Measurements from ENCODE around the gene PHLDB2. TPM values are rescaled to one million over a fixed set of nuclear protein-coding genes. Genes with fewer than 3 reads are reported as not detected.
A peak's percentile ranks its signal among the peaks of the same experiment; 100 is the strongest.

The PHLDB2 gene
- total RNA-seq, 1 donor from 2014 or later, result 34.2 TPM

GRCh38 chr3:112011376-112011940 is 152.4 kb downstream of the PHLDB2 start:
- DNase-seq (ENCODE audit: low spot score) (no peak), ATAC-seq (no peak)

- DNase-seq (ENCODE audit: low spot score) (no peak), ATAC-seq (no peak)
These were observed 153.3 kb downstream of the PHLDB2 start for GRCh38 chr3:112012205-112012992.

- ATAC-seq (peak; percentile 95), DNase-seq (ENCODE audit: low spot score) (peak; percentile 66)
These were observed 154.2 kb downstream of the PHLDB2 start for GRCh38 chr3:112013058-112013783.

GRCh38 chr3:112013784-112014143 is 154.7 kb downstream of the PHLDB2 start:
- ATAC-seq, result peak; percentile 25
- no peak for DNase-seq (ENCODE audit: low spot score)

GRCh38 chr3:112017091-112017490 is 158.0 kb downstream of the PHLDB2 start:
- DNase-seq (ENCODE audit: low spot score) (no peak), ATAC-seq (no peak)

- no peak for DNase-seq (ENCODE audit: low spot score)
- peak; percentile 32 for ATAC-seq
These were observed 159.6 kb downstream of the PHLDB2 start for GRCh38 chr3:112018712-112019111.

- DNase-seq (ENCODE audit: low spot score), result no peak
- no peak for ATAC-seq
These were observed 160.7 kb downstream of the PHLDB2 start for GRCh38 chr3:112019716-112020115.

GRCh38 chr3:112020674-112021085 is 161.6 kb downstream of the PHLDB2 start:
- ATAC-seq (no peak), DNase-seq (ENCODE audit: low spot score) (no peak)

Other genes with a start within 250 kb of the PHLDB2 start
- 20.0 TPM for gene PLCXD2, start 184.6 kb upstream of the PHLDB2 start, total RNA-seq
- gene ABHD10, start 119.8 kb downstream of the PHLDB2 start, total RNA-seq, result 26.6 TPM
- gene TAGLN3, start 139.7 kb downstream of the PHLDB2 start, total RNA-seq, result not detected
- gene TMPRSS7, start 175.5 kb downstream of the PHLDB2 start, total RNA-seq, result not detected
- 0.28 TPM for gene C3orf52, start 227.1 kb downstream of the PHLDB2 start, total RNA-seq